Measurements from ENCODE around the gene HMGA1.

Gene HMGA1

GRCh38 chr6:34206726-34207125 lies 29.9 kb upstream of the HMGA1 start:
- TF ChIP-seq ZFX (IDR thresholded peaks at IDR 0.05) (no peak), CTCF (conservative IDR thresholded peaks at IDR 0.05) (no peak)
- H3K27ac ChIP-seq, result no peak overlapping the region

- H3K27ac ChIP-seq, result no peak overlapping the region
- no peak for TF ChIP-seq ZFX (IDR thresholded peaks at IDR 0.05)
- no peak for TF ChIP-seq CTCF (conservative IDR thresholded peaks at IDR 0.05)
Measured at GRCh38 chr6:34207695-34208443, 28.8 kb upstream of the HMGA1 start.

GRCh38 chr6:34213772-34214171 lies 22.9 kb upstream of the HMGA1 start:
- H3K27ac ChIP-seq, result no peak overlapping the region
- TF ChIP-seq CTCF (conservative IDR thresholded peaks at IDR 0.05) (no peak), ZFX (IDR thresholded peaks at IDR 0.05) (no peak)

GRCh38 chr6:34218691-34219090 lies 18.0 kb upstream of the HMGA1 start:
- no peak overlapping the region for H3K27ac ChIP-seq
- TF ChIP-seq ZFX (IDR thresholded peaks at IDR 0.05), result no peak

- no peak for TF ChIP-seq CTCF (conservative IDR thresholded peaks at IDR 0.05)
- TF ChIP-seq ZFX (IDR thresholded peaks at IDR 0.05), result no peak
- peak overlapping the region; percentile 100 for H3K27ac ChIP-seq
Measured at GRCh38 chr6:34223381-34223955, 13.2 kb upstream of the HMGA1 start.

GRCh38 chr6:34223956-34224940 lies 12.4 kb upstream of the HMGA1 start:
- H3K27ac ChIP-seq, result peak overlapping the region; percentile 100
- TF ChIP-seq ZFX (IDR thresholded peaks at IDR 0.05) (peak; percentile 42; the same call in 1 of the 2 replicates), CTCF (conservative IDR thresholded peaks at IDR 0.05) (no peak)

- H3K27ac ChIP-seq, result peak overlapping the region; percentile 100
- TF ChIP-seq ZFX (IDR thresholded peaks at IDR 0.05), result no peak
- no peak for TF ChIP-seq CTCF (conservative IDR thresholded peaks at IDR 0.05)
Measured at GRCh38 chr6:34225551-34225950, 11.1 kb upstream of the HMGA1 start.

Measured in C4-2B (cell line).